OCI-M1 (cell line): ENCODE measurements around the gene B3GALT5.

Experiments
- DNase-seq: peaks from one replicate; lab custom pipeline; 2025; lab: John Stamatoyannopoulos, UW

B3GALT5 gene

GRCh38 chr21:39645331-39645730 is 32.6 kb downstream of the B3GALT5 start:
- DNase-seq: no peak

- DNase-seq: no peak
These were observed 34.7 kb downstream of the B3GALT5 start for GRCh38 chr21:39647476-39647875.

- no peak for DNase-seq
These were observed 36.1 kb downstream of the B3GALT5 start for GRCh38 chr21:39648879-39649278.

DNA sequence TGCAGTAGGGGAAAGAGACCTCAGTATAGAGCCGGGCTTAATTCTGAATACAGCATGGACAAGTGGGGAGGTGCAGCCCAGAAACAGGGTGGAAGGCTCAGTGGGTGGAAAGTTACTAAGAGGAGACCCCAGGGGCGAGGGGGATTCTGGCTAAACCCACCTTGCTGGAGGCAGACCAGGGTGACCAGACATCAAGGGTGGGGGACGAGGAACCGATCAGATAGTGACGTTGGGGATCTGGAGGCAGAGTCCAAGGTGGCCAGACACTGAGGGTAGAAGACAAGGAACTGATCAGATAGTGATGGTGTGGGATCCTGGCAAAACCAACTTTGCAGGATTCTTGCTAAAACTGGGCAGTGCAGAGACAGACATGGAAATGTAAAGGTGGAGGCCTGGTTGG is 36.8 kb downstream of the B3GALT5 start:
- DNase-seq: no peak

DNA sequence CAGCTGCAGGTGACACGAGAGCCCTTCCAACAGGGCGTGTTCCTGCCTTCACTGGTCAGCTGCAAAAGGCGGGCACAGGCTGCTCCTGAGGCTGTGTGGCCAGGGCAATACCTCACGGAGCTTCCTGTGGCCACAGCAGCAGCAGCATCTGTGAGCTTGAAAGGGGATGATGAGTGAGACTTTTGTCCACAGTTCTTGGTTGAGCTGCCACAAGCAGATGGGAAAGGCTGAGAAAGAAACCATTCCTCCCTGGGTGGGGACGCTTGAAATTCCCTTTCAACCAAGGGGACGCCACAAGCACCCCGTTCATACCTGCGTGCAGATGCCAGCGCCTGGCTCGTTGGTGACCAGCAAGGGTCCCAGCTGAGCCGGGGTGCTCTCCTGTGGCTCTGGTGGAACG is 37.6 kb downstream of the B3GALT5 start:
- DNase-seq: no peak

GRCh38 chr21:39650801-39651200 is 38.1 kb downstream of the B3GALT5 start:
- no peak for DNase-seq

DNA sequence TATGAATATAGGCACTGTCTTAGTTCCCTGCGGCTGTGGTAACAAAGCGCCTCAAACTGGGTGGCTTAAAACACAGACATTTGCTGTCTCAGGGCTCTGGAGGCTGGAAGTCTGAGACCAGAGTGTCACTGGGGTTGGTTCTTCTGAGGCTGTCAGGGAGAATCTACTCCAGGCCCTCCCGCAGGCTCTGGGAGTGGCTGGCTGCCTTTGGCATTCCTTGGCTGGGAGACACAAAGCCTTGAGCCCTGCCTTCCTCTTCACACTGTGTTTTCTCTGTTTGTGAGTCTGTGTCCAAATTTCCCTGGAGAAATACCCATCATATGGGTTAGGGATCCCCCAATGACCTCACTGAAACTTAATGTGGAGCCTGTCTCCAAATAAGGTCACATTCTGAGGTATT is 38.5 kb downstream of the B3GALT5 start:
- DNase-seq: no peak

- DNase-seq: no peak
These were observed 42.2 kb downstream of the B3GALT5 start for GRCh38 chr21:39654951-39655350.

DNA sequence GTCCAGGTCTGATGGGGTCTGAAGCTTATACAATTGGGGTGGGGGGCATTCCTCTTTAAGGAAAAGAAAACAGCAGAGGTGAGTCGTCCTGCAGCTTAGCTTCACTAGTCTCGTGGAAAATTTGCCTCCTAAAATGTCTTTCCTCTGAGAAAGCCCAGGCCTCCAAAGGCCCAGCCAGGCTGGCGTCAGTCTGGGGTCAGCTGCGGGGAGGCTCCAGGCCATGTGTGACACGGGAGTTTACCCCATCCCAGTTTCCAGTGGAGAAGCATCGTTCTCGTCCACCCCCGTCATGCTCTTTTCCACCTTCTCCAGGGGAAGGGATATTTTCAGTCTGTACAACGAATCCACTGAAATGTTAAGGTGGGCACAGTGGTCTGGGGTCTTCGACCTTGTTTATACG is 42.8 kb downstream of the B3GALT5 start:
- no peak for DNase-seq

GRCh38 chr21:39656209-39656608 is 43.5 kb downstream of the B3GALT5 start:
- no peak for DNase-seq

DNA sequence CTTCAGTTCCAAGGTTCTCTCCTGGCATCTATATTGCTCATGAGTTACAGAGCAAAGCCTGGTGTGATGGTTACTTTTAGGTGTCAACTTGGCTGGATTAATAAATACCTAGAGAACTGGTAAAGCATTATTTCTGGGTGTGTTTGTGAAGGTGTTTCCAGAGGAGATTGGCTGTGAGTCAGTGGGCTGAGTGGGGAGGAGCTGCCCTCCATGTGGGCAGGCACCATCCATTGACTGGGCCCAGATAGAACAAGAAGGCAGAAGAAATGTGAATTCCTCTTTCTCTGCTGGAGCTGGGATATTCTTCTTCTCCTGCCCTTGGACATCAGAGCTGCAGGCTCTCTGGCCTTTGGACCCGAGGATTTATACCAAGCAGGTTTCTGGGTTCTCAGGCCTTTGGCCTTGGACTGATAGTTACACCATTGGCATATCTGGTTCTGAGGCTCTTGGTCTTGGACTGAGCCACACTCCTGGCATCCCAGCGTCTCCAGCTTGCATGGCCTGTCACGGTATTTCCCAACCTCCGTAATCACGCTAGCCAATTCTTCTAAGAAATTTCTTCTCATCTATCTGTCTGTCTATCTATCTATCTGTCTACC is 44.5 kb downstream of the B3GALT5 start:
- DNase-seq: no peak

DNA sequence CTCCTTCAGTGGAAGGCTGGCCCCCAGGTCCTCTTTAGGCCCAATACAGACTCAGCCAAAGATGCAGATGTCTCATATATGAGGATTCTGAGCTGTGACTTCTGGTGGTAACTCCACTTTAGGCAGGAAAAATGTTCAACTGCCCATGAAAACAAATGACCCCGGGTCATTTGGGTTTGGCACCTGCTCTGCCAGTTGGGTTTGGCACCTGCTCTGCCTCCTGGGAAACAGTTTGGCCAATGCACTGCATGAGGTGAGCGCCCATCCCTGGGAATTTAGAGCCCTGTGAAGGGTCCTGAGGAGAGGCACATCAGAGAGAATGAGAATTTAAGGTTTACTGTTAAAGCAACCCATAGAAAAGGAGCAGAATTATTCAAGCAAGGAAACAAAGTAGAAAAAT is 45.3 kb downstream of the B3GALT5 start:
- no peak for DNase-seq

DNA sequence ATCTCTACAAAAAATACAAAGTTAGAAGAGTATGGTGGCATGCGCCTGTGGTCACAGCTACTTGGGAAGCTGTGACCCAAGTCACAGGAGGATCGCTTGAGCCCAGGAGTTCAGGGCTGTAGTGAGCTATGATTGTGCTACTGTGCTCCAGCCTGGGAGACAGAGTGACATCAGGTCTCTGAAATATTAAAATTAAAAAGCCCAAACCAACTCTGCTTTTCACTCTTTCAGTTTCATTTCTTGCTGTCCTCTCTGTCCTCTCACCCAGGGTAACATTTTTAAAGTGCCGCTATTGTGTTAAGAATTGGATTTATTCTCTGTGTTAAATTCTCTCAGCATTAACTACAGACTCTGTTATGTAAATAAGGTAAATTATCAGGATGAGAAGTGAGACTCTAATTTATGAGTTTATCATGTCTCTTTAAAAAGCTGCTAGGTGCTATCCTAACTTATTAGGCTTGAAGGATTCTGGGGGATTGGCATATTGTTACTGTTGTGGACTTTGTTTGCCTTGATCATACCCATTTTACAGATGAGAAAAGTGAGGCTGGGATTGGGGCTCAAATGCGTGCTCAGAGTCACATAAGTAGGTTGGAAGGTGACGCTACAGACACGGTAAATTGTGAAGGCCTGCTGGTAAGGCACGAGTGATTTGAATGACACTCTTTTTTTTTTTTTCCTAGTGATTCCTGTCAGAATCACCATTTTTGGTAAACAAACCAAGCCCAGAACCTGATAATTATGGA is 46.5 kb downstream of the B3GALT5 start:
- DNase-seq: no peak

DNA sequence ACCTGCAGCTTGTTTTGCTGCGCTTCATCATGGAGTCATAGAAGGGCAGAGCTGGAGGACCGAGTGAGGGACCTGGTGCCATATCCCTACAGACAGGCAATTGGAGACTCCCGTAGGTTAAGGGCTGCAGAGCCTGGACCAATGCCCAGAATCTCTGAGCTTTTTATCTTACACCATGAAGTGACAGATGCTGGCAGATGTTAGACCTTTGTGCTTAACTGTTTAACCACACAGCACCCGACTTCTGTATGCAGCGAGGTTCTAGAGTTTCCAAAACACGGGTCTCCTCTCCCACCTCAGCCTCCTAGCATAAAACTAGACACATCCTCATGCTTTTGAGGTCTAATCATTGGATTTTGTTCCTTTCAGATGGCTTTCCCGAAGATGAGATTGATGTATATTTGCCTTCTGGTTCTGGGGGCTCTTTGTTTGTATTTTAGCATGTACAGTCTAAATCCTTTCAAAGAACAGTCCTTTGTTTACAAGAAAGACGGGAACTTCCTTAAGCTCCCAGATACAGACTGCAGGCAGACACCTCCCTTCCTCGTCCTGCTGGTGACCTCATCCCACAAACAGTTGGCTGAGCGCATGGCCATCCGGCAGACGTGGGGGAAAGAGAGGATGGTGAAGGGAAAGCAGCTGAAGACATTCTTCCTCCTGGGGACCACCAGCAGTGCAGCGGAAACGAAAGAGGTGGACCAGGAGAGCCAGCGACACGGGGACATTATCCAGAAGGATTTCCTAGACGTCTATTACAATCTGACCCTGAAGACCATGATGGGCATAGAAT is 47.6 kb downstream of the B3GALT5 start:
- peak; percentile 46 for DNase-seq

DNA sequence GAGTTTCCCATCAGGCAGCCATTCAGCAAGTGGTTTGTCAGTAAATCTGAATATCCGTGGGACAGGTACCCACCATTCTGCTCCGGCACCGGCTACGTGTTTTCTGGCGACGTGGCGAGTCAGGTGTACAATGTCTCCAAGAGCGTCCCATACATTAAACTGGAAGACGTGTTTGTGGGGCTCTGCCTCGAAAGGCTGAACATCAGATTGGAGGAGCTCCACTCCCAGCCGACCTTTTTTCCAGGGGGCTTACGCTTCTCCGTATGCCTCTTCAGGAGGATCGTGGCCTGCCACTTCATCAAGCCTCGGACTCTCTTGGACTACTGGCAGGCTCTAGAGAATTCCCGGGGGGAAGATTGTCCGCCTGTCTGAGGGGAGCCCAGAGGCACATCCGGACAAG is 48.4 kb downstream of the B3GALT5 start:
- no peak for DNase-seq

DNA sequence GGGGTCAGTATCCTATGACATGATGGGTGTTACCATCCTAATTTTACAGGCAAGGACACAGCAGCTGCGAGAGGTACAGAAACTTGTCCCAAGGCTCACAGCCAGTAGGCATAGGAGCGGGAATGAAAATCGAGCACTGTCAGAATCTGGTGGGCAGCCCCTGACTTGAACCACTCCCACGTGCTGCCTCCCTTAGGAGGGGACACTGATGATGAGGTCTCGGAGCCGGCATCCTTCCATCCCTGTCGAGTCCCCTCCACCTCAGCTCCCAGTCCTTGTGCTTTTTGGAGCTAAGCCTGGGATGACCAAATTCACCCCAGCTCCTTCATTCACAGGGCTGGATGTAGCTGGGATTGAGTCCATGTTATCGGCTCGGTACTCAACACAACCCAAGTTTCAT is 49.0 kb downstream of the B3GALT5 start:
- DNase-seq: no peak

DNA sequence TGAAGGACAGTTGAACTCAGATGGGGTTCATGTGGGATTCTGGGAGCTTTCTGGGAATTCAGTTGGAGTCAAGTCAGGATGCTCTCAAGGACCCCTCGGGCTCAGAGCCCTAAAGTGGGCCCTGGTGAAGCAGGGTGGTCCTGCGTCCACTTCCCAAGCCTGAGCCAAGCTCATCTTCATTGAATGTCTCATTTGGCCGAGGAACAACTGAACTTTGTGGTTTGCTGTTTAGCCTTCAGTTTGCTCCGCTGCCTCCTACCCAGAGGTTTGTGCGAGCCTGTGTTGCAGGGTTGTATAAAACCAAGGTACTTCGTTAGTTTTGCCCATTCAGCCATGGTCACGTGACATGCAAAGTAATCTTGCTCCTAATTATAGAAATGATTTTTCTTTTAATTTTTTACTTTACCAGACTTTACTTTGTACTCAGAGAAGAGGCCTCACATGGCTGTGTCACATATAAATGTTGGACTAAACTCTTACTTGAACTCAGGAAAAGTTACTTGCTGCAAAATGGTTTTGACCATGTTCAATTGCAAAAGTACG is 49.7 kb downstream of the B3GALT5 start:
- DNase-seq: no peak

- DNase-seq: no peak
These were observed 50.3 kb downstream of the B3GALT5 start for GRCh38 chr21:39663066-39663465.

DNA sequence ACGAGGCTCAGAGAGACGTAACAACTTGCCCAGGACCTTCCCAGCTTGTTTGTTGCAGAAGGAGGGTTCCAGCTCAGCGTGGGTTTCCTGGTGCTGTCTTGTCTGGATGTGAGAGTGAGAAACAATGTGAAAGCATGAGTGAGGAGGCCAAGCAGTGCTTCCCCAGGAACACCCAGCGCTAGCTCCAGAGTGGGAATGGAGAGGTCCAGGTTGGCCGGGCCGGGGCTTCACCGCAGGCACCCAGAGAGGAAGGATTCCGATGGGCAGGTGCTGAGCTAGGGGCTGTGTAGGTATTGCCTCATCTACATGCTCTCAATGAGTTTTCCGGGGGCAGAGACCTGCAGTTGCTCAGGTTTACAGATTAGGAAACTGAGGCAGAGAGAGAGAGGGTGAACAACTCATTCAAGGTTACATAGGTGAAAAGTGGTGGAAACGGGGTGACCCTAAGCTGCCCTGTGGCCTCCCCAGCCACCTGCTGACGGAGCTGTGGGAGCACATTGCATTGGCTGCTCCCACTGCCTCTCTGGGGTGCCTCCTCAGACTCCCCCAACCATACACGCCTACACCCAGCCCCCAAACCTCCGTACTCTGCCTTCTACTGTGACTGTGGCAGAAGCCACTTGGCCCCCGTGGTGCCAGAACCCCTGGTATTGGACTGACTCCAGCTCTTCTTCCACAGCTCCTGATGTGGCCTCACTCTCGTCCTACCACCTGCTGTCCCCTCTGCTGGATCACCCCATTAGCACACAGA is 51.2 kb downstream of the B3GALT5 start:
- no peak for DNase-seq

GRCh38 chr21:39664586-39664985 is 51.8 kb downstream of the B3GALT5 start:
- DNase-seq: no peak

GRCh38 chr21:39666026-39666425 is 53.3 kb downstream of the B3GALT5 start:
- no peak for DNase-seq

DNA sequence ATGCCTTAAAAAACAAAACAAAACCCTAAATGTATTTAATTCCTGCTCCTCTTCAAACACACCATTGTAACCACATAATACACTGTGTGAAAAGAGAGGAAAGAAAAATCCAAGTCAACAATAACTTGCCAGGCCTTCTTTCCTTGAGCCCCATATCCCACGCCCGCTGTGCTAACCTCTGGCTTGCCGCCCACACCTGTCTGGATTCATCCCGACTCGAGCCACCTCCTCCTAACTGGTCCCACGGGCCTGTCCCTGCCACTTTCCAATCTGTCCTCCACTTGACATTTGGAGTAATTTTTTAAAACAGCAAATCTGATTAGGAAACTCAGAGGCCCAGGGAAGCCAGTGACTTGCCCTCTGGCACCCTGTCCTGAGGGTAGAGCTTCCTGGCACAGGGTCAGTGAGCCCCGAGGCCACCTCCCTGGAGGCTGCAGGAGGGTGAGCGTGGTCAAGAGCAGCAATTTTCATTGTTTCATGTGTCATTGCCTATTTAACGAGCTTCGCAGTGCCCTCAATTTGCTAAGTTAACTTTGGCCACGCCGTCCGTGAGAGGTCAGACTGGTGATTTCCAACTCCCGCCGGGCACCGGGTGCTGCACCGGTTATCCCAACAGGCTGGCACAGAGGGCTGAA is 54.1 kb downstream of the B3GALT5 start:
- no peak for DNase-seq
